GM12873 (cell line): Measurements from ENCODE around the gene GNG7.

ENCODE experiments used
- CTCF ChIP-seq: IDR thresholded peaks from 2 replicates; pipeline ENCODE4 v1.5.1; 2012; ENCODE audit warnings: low read depth, mild to moderate bottlenecking, moderate library complexity, low read length, control low read depth; ENCODE audit not compliant: insufficient read depth; ENCODE audit errors: missing control alignments

Gene GNG7

GRCh38 chr19:2613507-2614295 is 88.8 kb downstream of the GNG7 start:
- peak; percentile 94 for TF ChIP-seq CTCF

- no peak for TF ChIP-seq CTCF
These were observed 89.8 kb downstream of the GNG7 start for GRCh38 chr19:2612619-2613249.

- TF ChIP-seq CTCF = peak; percentile 20
These were observed 90.7 kb downstream of the GNG7 start for GRCh38 chr19:2611483-2612464.

- peak; percentile 96 for TF ChIP-seq CTCF
These were observed 91.6 kb downstream of the GNG7 start for GRCh38 chr19:2610637-2611482.

GRCh38 chr19:2609389-2610116 is 92.9 kb downstream of the GNG7 start:
- TF ChIP-seq CTCF = no peak

GRCh38 chr19:2608602-2608922 is 93.9 kb downstream of the GNG7 start:
- TF ChIP-seq CTCF = no peak
